ENCODE results near the gene PDYN.

PDYN gene

GRCh38 chr20:1940581-1940980 lies 53.3 kb downstream of the PDYN start:
- DNase-seq (ENCODE audit: extremely low spot score): no peak
- TF ChIP-seq CTCF (IDR thresholded peaks at IDR 0.05; ENCODE audit: control extremely low read depth, extremely low read depth, low read depth, missing control alignments): no peak
- POLR2A ChIA-PET: no interaction called here
- CTCF ChIA-PET: interaction anchor here (1.1 kb wide), 1 partner anchor 128 kb away, joined by 3 read pairs; no protein-coding TSS in a partner anchor

- TF ChIP-seq CTCF (IDR thresholded peaks at IDR 0.05; ENCODE audit: control extremely low read depth, extremely low read depth, low read depth, missing control alignments): no peak
- ChIA-PET POLR2A (interaction anchor here (0.6 kb wide), 1 partner anchor 13 kb away, joined by 6 read pairs; no protein-coding TSS in a partner anchor), CTCF (no interaction called here)
- no peak for DNase-seq (ENCODE audit: extremely low spot score)
These were observed 54.6 kb downstream of the PDYN start for GRCh38 chr20:1939270-1939595.

DNA sequence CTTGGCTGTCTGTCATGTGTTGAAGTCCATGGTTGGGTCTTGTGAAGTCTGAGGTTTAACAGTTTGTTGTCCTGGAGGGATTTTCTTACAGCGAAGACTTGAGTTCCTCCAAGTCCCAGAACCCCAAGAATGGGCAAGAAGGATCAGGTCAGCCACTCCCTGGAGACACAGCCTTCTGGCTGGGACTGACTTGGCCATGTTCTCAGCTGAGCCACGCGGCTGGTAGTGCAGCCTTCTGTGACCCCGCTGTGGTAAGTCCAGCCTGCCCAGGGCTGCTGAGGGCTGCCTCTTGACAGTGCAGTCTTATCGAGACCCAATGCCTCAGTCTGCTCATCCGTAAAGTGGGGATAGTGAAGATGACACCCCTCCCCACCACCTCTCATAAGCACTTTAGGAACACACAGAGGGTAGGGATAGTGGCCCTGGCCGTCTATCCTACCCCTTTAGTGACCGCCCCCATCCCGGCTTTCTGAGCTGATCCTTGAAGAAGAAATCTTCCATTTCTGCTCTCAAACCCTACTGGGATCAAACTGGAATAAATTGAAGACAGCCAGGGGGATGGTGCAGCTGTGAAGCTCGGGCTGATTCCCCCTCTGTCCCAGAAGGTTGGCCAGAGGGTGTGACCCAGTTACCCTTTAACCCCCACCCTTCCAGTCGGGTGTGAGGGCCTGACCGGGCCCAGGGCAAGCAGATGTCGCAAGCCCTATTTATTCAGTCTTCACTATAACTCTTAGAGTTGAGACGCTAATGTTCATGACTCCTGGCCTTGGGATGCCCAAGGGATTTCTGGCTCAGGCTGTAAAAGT lies 55.2 kb downstream of the PDYN start:
- no peak for DNase-seq (ENCODE audit: extremely low spot score)
- ChIA-PET POLR2A (interaction anchor here (0.6 kb wide), 1 partner anchor 14 kb away, joined by 6 read pairs; no protein-coding TSS in a partner anchor), CTCF (interaction anchor here (0.7 kb wide), 1 partner anchor 13 kb away, joined by 3 read pairs; no protein-coding TSS in a partner anchor)
- no peak for TF ChIP-seq CTCF (IDR thresholded peaks at IDR 0.05; ENCODE audit: control extremely low read depth, extremely low read depth, low read depth, missing control alignments)

DNA sequence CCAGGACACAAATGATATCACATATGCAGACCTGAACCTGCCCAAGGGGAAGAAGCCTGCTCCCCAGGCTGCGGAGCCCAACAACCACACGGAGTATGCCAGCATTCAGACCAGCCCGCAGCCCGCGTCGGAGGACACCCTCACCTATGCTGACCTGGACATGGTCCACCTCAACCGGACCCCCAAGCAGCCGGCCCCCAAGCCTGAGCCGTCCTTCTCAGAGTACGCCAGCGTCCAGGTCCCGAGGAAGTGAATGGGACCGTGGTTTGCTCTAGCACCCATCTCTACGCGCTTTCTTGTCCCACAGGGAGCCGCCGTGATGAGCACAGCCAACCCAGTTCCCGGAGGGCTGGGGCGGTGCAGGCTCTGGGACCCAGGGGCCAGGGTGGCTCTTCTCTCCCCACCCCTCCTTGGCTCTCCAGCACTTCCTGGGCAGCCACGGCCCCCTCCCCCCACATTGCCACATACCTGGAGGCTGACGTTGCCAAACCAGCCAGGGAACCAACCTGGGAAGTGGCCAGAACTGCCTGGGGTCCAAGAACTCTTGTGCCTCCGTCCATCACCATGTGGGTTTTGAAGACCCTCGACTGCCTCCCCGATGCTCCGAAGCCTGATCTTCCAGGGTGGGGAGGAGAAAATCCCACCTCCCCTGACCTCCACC lies 56.4 kb downstream of the PDYN start:
- ChIA-PET CTCF (no interaction called here), POLR2A (no interaction called here)
- DNase-seq (ENCODE audit: extremely low spot score): no peak
- TF ChIP-seq CTCF (IDR thresholded peaks at IDR 0.05; ENCODE audit: control extremely low read depth, extremely low read depth, low read depth, missing control alignments): no peak

- no peak for DNase-seq (ENCODE audit: extremely low spot score)
- TF ChIP-seq CTCF (IDR thresholded peaks at IDR 0.05; ENCODE audit: control extremely low read depth, extremely low read depth, low read depth, missing control alignments): no peak
- CTCF ChIA-PET: no interaction called here
- POLR2A ChIA-PET: no interaction called here
These were observed 58.0 kb downstream of the PDYN start for GRCh38 chr20:1935696-1936366.

- POLR2A ChIA-PET: no interaction called here
- TF ChIP-seq CTCF (IDR thresholded peaks at IDR 0.05; ENCODE audit: control extremely low read depth, extremely low read depth, low read depth, missing control alignments): no peak
- CTCF ChIA-PET: no interaction called here
- DNase-seq (ENCODE audit: extremely low spot score): no peak
These were observed 58.9 kb downstream of the PDYN start for GRCh38 chr20:1934721-1935573.
